Endothelial cell (in vitro differentiated cells): ENCODE data around the gene CAMKMT. TPM values are rescaled to one million over a fixed set of nuclear protein-coding genes. Genes with fewer than 3 reads are reported as not detected.

Source experiments
- DNase-seq: peaks from one replicate; pipeline ENCODE4 v3.0.0; 2021; ENCODE audit warnings: low spot score
- H3K27ac Mint-ChIP-seq: one replicate; pipeline ENCODE4 v1.8.0; 2021; ENCODE audit warnings: mixed read lengths, inconsistent platforms; ENCODE audit not compliant: unreplicated experiment
- H3K27me3 Mint-ChIP-seq: one replicate; pipeline ENCODE4 v1.8.0; 2021; ENCODE audit warnings: mild to moderate bottlenecking, moderate library complexity, mixed read lengths, inconsistent platforms; ENCODE audit not compliant: unreplicated experiment
- H3K36me3 Mint-ChIP-seq: one replicate; pipeline ENCODE4 v1.8.0; 2021; ENCODE audit warnings: mild to moderate bottlenecking, low read depth, mixed read lengths, inconsistent platforms; ENCODE audit not compliant: unreplicated experiment
- H3K4me1 Mint-ChIP-seq: one replicate; pipeline ENCODE4 v1.8.0; 2021; ENCODE audit warnings: mild to moderate bottlenecking, mixed read lengths, inconsistent platforms; ENCODE audit not compliant: unreplicated experiment
- H3K4me3 Mint-ChIP-seq: one replicate; pipeline ENCODE4 v1.8.0; 2021; ENCODE audit warnings: mild to moderate bottlenecking, mixed read lengths, inconsistent platforms; ENCODE audit not compliant: unreplicated experiment
- H3K9me3 Mint-ChIP-seq: one replicate; pipeline ENCODE4 v1.8.0; 2021; ENCODE audit warnings: mixed read lengths, inconsistent platforms; ENCODE audit not compliant: unreplicated experiment
- total RNA-seq: library from RNA; stranded (reverse); fragmentation: NEBNext Ultra II Directional; extraction: Animal tissue kit (Norgen Biotek cat#: 25700); gene quantifications from one replicate; pipeline ENCODE4 v1.2.1, GENCODE V29; 2021; ENCODE audit not compliant: unreplicated experiment
- TF ChIP-seq, protein P1 (sequence below): fragments of 200-600 bp; sonication (generic); IDR thresholded peaks from one replicate; pipeline ENCODE4 v1.5.0; 2021; ENCODE audit warnings: antibody characterized with exemption; ENCODE audit not compliant: unreplicated experiment

CAMKMT gene
- total RNA-seq, 1 donor from 2014 or later = 8.4 TPM

DNA sequence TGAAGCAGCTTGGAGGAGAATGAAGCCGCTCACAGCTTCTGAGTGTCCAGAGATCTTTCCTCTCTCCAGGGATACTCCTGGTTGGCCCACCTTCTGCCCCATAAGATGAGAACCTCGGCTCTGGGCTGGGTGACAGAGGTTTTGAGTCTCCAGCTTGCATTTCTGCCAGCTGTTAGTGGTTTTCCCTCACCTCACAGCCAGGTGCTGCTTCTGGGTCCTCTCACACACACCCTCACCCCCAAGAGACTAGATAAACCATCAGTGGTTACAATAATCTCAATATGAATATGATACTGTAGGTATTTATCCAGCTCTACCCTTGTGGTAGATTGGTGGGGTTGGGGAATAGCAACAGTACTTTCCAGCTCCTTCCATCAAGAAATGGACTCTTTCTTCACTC, 418.0 kb downstream of the CAMKMT start:
- Mint-ChIP-seq H3K27ac (no peak overlapping the region), H3K4me1 (peaks cover 24% of the 10 kb centered on the region), H3K27me3 (peaks cover 12% of the 10 kb centered on the region), H3K36me3 (no peaks in the 10 kb centered on the region), H3K9me3 (no peaks in the 10 kb centered on the region), H3K4me3 (no peak overlapping the region)
- TF ChIP-seq, protein P1, sequence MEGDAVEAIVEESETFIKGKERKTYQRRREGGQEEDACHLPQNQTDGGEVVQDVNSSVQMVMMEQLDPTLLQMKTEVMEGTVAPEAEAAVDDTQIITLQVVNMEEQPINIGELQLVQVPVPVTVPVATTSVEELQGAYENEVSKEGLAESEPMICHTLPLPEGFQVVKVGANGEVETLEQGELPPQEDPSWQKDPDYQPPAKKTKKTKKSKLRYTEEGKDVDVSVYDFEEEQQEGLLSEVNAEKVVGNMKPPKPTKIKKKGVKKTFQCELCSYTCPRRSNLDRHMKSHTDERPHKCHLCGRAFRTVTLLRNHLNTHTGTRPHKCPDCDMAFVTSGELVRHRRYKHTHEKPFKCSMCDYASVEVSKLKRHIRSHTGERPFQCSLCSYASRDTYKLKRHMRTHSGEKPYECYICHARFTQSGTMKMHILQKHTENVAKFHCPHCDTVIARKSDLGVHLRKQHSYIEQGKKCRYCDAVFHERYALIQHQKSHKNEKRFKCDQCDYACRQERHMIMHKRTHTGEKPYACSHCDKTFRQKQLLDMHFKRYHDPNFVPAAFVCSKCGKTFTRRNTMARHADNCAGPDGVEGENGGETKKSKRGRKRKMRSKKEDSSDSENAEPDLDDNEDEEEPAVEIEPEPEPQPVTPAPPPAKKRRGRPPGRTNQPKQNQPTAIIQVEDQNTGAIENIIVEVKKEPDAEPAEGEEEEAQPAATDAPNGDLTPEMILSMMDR = no peak
- no peak for DNase-seq

DNA sequence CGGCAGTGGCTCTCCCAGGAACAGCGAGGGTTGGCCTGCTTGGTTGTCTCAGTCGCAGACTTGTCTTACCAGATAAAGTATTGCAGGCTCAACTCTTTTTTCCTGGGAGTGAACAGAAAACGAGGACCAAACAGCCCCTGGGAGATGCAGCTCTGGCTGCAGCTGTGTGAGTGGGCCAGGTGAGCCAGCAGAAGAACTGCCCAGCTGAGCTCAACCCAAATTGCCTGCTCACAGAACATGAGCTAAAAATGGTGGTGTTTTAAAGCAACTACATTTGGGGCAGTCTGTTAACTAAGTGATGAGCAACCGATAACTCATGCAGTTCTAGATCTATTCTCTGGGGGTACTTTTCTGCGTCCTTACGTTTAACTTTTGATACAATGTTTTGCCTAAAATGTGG, 418.7 kb downstream of the CAMKMT start:
- H3K36me3 Mint-ChIP-seq = no peaks in the 10 kb centered on the region
- H3K27me3 Mint-ChIP-seq = peaks cover 13% of the 10 kb centered on the region
- peaks cover 24% of the 10 kb centered on the region for H3K4me1 Mint-ChIP-seq
- TF ChIP-seq, protein P1 = no peak
- no peak for DNase-seq
- no peaks in the 10 kb centered on the region for H3K9me3 Mint-ChIP-seq
- no peak overlapping the region for H3K27ac Mint-ChIP-seq
- H3K4me3 Mint-ChIP-seq = no peak overlapping the region

DNA sequence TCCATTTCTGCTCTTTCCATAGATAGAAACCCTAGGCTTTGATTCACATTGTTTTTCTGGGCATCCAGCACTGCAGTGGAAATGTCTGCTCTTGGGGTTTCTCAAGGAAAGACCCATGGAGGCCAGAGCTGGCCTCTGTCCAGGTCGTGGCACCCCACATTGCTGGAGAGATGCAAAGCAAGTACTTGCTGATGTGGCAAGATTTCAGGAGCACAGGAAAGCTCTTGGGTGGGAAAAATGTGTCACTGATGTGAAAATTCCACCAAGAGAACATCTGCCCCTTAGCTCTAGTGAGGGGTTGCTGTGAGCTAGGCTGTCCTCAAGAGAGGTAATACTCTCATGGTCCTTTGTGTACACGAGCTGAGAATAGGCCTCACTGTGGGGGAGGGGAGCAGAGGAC, 423.7 kb downstream of the CAMKMT start:
- DNase-seq = no peak
- Mint-ChIP-seq H3K9me3 (no peaks in the 10 kb centered on the region), H3K36me3 (no peaks in the 10 kb centered on the region), H3K4me3 (no peak overlapping the region), H3K4me1 (peaks cover 6% of the 10 kb centered on the region), H3K27ac (no peak overlapping the region), H3K27me3 (peaks cover 2% of the 10 kb centered on the region)
- TF ChIP-seq, protein P1 = no peak

DNA sequence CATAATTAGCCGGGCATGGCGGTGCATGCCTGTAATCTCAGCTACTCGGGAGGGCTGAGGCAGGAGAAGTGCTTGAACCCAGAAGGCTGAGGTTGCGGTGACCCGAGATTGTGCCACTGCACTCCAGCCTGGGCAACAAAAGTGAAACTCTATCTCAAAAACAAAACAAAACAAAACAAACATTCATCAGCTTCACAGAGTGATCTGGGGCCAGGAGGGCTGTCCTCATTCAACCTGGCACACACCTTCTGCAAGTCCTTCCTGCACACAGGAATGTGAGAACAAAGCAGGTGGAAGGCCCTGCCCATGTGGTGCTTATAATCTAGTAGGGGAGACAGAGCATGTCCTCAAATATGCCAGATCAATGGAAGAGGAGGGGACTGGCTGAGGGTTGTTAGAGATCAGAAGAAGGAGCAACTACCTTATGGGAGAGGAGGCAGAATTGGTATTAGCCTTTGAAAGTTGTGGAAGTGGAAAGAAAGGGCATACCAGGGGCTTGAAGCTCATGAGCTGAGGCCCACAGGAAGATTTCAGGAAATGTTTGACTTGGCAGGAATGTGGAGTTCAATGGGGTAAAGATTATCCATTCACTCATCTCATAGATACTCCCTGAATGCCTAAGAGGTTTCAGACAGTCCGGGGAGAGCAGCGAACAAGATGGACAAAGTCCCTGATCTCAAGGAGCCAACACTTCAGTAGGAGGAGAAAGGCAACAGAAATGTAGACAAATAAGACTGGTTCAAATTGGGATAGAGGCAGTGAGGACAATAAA, 424.5 kb downstream of the CAMKMT start:
- Mint-ChIP-seq H3K9me3 (no peaks in the 10 kb centered on the region), H3K4me1 (peaks cover 6% of the 10 kb centered on the region), H3K36me3 (no peaks in the 10 kb centered on the region), H3K4me3 (no peak overlapping the region), H3K27ac (no peak overlapping the region), H3K27me3 (peaks cover 2% of the 10 kb centered on the region)
- no peak for DNase-seq
- TF ChIP-seq, protein P1 = no peak

DNA sequence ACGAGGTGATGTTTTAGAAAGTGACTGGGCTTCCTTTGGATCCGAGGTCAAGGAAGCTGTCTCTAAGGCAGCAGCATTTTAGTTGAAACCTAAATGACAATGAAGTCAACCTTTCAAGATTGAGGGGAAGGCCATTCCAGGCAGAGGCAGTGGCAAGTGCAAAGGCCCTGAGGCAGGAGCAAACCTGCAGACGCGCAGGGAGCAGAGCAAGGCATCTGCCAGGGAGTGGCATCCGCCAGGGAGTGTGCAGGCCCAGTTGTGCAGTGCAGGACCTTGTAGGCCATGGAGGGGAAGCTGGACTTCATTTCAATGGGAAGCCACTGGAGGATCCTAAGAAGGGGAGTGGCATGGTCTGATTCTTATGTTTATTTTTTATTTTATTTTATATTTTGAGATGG, 425.1 kb downstream of the CAMKMT start:
- no peak for DNase-seq
- Mint-ChIP-seq H3K9me3 (no peaks in the 10 kb centered on the region), H3K27me3 (peaks cover 2% of the 10 kb centered on the region), H3K36me3 (no peaks in the 10 kb centered on the region), H3K4me3 (no peak overlapping the region), H3K4me1 (peaks cover 6% of the 10 kb centered on the region), H3K27ac (no peak overlapping the region)
- TF ChIP-seq, protein P1 = no peak
